Mesendoderm (in vitro differentiated cells): ENCODE results near the gene METTL4.
"Not testable (repeated sequence)": the region's sequence is repeated elsewhere in the genome, so short reads cannot be mapped to it uniquely, and the experiment has no call there.

Experiments
- DNase-seq: peaks from one replicate; pipeline ENCODE4 v3.0.0; 2013
- H2AK5ac ChIP-seq: 2 replicates; pipeline ENCODE4 v1.6.1; 2013; ENCODE audit warnings: low read length, inconsistent platforms
- H2BK120ac ChIP-seq: 2 replicates; pipeline ENCODE4 v1.6.1; 2013; ENCODE audit warnings: low read depth, mild to moderate bottlenecking, low read length, moderate library complexity, mixed read lengths
- H2BK15ac ChIP-seq: replicated peaks from 2 replicates; pipeline ENCODE4 v1.6.1; 2013; ENCODE audit warnings: low read depth, mild to moderate bottlenecking, moderate library complexity
- H2BK5ac ChIP-seq: 2 replicates; pipeline ENCODE4 v1.6.1; 2013; ENCODE audit warnings: low read length, inconsistent platforms
- H3K18ac ChIP-seq: 2 replicates; pipeline ENCODE4 v1.6.1; 2013; ENCODE audit warnings: mild to moderate bottlenecking, low read length, mixed read lengths
- H3K23ac ChIP-seq: one replicate; pipeline ENCODE4 v1.6.1; 2013; ENCODE audit warnings: low read length
- H3K27ac ChIP-seq: 2 replicates; pipeline ENCODE4 v1.5.1; 2013; ENCODE audit warnings: low read depth, mild to moderate bottlenecking, inconsistent platforms, low read length, moderate library complexity
- H3K27me3 ChIP-seq: 2 replicates; pipeline ENCODE4 v1.6.1; 2013; ENCODE audit warnings: low read length, control low read depth, mild to moderate bottlenecking, inconsistent platforms; ENCODE audit not compliant: insufficient read depth, poor library complexity
- H3K36me3 ChIP-seq: 2 replicates; pipeline ENCODE4 v1.6.1; 2013; ENCODE audit warnings: low read length, inconsistent platforms; ENCODE audit not compliant: control insufficient read depth, insufficient read depth
- H3K4ac ChIP-seq: one replicate; pipeline ENCODE4 v1.6.1; 2013; ENCODE audit warnings: low read depth, mild to moderate bottlenecking, low read length, moderate library complexity
- H3K4me1 ChIP-seq: 2 replicates; pipeline ENCODE4 v1.6.1; 2013; ENCODE audit warnings: low read depth, low read length, inconsistent platforms; ENCODE audit not compliant: control insufficient read depth
- H3K4me2 ChIP-seq: 2 replicates; pipeline ENCODE4 v1.6.1; 2013; ENCODE audit warnings: low read length
- H3K4me3 ChIP-seq: 2 replicates; pipeline ENCODE4 v1.5.1; 2013; ENCODE audit warnings: mild to moderate bottlenecking, low read length
- H3K56ac ChIP-seq: one replicate; pipeline ENCODE4 v1.6.1; 2013; ENCODE audit warnings: low read length
- H3K79me1 ChIP-seq: 2 replicates; pipeline ENCODE4 v1.6.1; 2013; ENCODE audit warnings: low read length, inconsistent platforms
- H3K79me2 ChIP-seq: 2 replicates; pipeline ENCODE4 v1.6.1; 2013; ENCODE audit warnings: mild to moderate bottlenecking, low read length; ENCODE audit not compliant: control insufficient read depth, insufficient read depth
- H3K9ac ChIP-seq: 2 replicates; pipeline ENCODE4 v1.6.1; 2013; ENCODE audit warnings: low read length, inconsistent platforms
- H4K5ac ChIP-seq: one replicate; pipeline ENCODE4 v1.6.1; 2013; ENCODE audit warnings: low read length
- H4K8ac ChIP-seq: one replicate; pipeline ENCODE4 v1.6.1; 2013; ENCODE audit warnings: low read depth, mild to moderate bottlenecking, control low read depth, low read length, moderate library complexity
- WGBS: extraction: QIAGEN DNeasy Blood & Tissue Kit; methylation state at CpG from one replicate; pipeline ENCODE4 v1.1.7; 2013; ENCODE audit warnings: low lambda C conversion rate, missing lambda C conversion rate; ENCODE audit not compliant: insufficient coverage; ENCODE audit errors: extremely low coverage; 5-methylcytosine and 5-hydroxymethylcytosine counted together

Gene METTL4

GRCh38 chr18:2545155-2545554 lies 26.1 kb downstream of the METTL4 start:
- H3K79me1 ChIP-seq, result no peaks in the 10 kb centered on the region
- no peak overlapping the region for H3K27ac ChIP-seq
- H3K27me3 ChIP-seq, result no peaks in the 10 kb centered on the region
- no peak overlapping the region for H3K56ac ChIP-seq
- H3K4me2 ChIP-seq, result no peak overlapping the region
- H4K8ac ChIP-seq, result no peak overlapping the region
- H3K36me3 ChIP-seq, result no peaks in the 10 kb centered on the region
- no peak overlapping the region for H3K4me3 ChIP-seq
- H3K4me1 ChIP-seq, result no peaks in the 10 kb centered on the region
- DNase-seq, result no peak
- no peaks in the 10 kb centered on the region for H3K79me2 ChIP-seq
- no peak overlapping the region for H3K18ac ChIP-seq
- H4K5ac ChIP-seq, result no peak overlapping the region
- no peak overlapping the region for H3K4ac ChIP-seq
- H3K23ac ChIP-seq, result no peak overlapping the region
- no peak overlapping the region for H3K9ac ChIP-seq
- no peak overlapping the region for H2BK120ac ChIP-seq
- no CpG with 5 or more reads among the region's 2 CpGs for WGBS
- H2BK5ac ChIP-seq, result no peak overlapping the region
- no peak overlapping the region for H2AK5ac ChIP-seq
- H2BK15ac ChIP-seq, result no peak overlapping the region

GRCh38 chr18:2541925-2542563 lies 29.3 kb downstream of the METTL4 start:
- not testable (repeated sequence) for H3K36me3 ChIP-seq, H3K27me3 ChIP-seq, H3K4ac ChIP-seq, H4K5ac ChIP-seq, H4K8ac ChIP-seq, H3K23ac ChIP-seq, H3K4me1 ChIP-seq, H2BK5ac ChIP-seq, H3K4me3 ChIP-seq, H3K27ac ChIP-seq, H3K9ac ChIP-seq, H2BK120ac ChIP-seq, H3K18ac ChIP-seq, H3K4me2 ChIP-seq, H3K56ac ChIP-seq, H3K79me1 ChIP-seq, H2BK15ac ChIP-seq, H2AK5ac ChIP-seq, H3K79me2 ChIP-seq
- peak; percentile 44 for DNase-seq
- WGBS, result no CpG with 5 or more reads among the region's 3 CpGs

GRCh38 chr18:2540575-2540974 lies 30.7 kb downstream of the METTL4 start:
- Histone ChIP-seq H2AK5ac (no peak overlapping the region), H3K18ac (no peak overlapping the region), H3K56ac (no peak overlapping the region), H3K79me1 (no peaks in the 10 kb centered on the region), H2BK15ac (no peak overlapping the region), H3K79me2 (no peaks in the 10 kb centered on the region), H3K4me2 (no peak overlapping the region), H4K8ac (no peak overlapping the region), H3K36me3 (no peaks in the 10 kb centered on the region), H3K23ac (no peak overlapping the region), H3K27ac (no peak overlapping the region), H3K9ac (no peak overlapping the region), H2BK5ac (no peak overlapping the region), H3K27me3 (no peaks in the 10 kb centered on the region), H3K4me1 (no peaks in the 10 kb centered on the region), H4K5ac (no peak overlapping the region), H2BK120ac (no peak overlapping the region), H3K4me3 (no peak overlapping the region), H3K4ac (no peak overlapping the region)
- no CpG with 5 or more reads among the region's 4 CpGs for WGBS
- DNase-seq, result no peak

GRCh38 chr18:2538844-2539243 lies 32.5 kb downstream of the METTL4 start:
- Histone ChIP-seq H4K8ac (no peak overlapping the region), H2BK5ac (no peak overlapping the region), H3K9ac (no peak overlapping the region), H3K4me2 (no peak overlapping the region), H3K27me3 (no peaks in the 10 kb centered on the region), H2AK5ac (no peak overlapping the region), H3K79me2 (no peaks in the 10 kb centered on the region), H3K18ac (no peak overlapping the region), H3K56ac (no peak overlapping the region), H2BK15ac (no peak overlapping the region), H2BK120ac (no peak overlapping the region), H3K36me3 (no peaks in the 10 kb centered on the region), H3K79me1 (no peaks in the 10 kb centered on the region), H3K23ac (no peak overlapping the region), H3K4me1 (no peaks in the 10 kb centered on the region), H3K4ac (no peak overlapping the region), H3K27ac (no peak overlapping the region), H3K4me3 (no peak overlapping the region), H4K5ac (no peak overlapping the region)
- no CpG with 5 or more reads among the region's 1 CpG for WGBS
- no peak for DNase-seq

GRCh38 chr18:2538236-2538635 lies 33.1 kb downstream of the METTL4 start:
- H3K4me1 ChIP-seq, result no peaks in the 10 kb centered on the region
- H3K4me3 ChIP-seq, result no peak overlapping the region
- no peak overlapping the region for H3K27ac ChIP-seq
- no peak overlapping the region for H3K4me2 ChIP-seq
- no peak overlapping the region for H2AK5ac ChIP-seq
- no peaks in the 10 kb centered on the region for H3K79me2 ChIP-seq
- H2BK120ac ChIP-seq, result no peak overlapping the region
- H3K27me3 ChIP-seq, result no peaks in the 10 kb centered on the region
- H4K5ac ChIP-seq, result no peak overlapping the region
- no peaks in the 10 kb centered on the region for H3K79me1 ChIP-seq
- no peak overlapping the region for H3K23ac ChIP-seq
- H3K18ac ChIP-seq, result no peak overlapping the region
- no peak for DNase-seq
- H3K9ac ChIP-seq, result no peak overlapping the region
- H3K56ac ChIP-seq, result no peak overlapping the region
- H2BK5ac ChIP-seq, result no peak overlapping the region
- no peaks in the 10 kb centered on the region for H3K36me3 ChIP-seq
- no CpG with 5 or more reads among the region's 1 CpG for WGBS
- H3K4ac ChIP-seq, result no peak overlapping the region
- H2BK15ac ChIP-seq, result no peak overlapping the region
- H4K8ac ChIP-seq, result no peak overlapping the region

- Histone ChIP-seq H2BK120ac (no peak overlapping the region), H2BK5ac (no peak overlapping the region), H3K56ac (no peak overlapping the region), H4K8ac (no peak overlapping the region), H3K23ac (no peak overlapping the region), H3K79me2 (no peaks in the 10 kb centered on the region), H3K36me3 (no peaks in the 10 kb centered on the region), H3K4ac (no peak overlapping the region), H2BK15ac (no peak overlapping the region), H3K9ac (no peak overlapping the region), H3K27me3 (no peaks in the 10 kb centered on the region), H4K5ac (no peak overlapping the region), H2AK5ac (no peak overlapping the region), H3K79me1 (no peaks in the 10 kb centered on the region), H3K4me3 (no peak overlapping the region), H3K18ac (no peak overlapping the region), H3K27ac (no peak overlapping the region), H3K4me2 (no peak overlapping the region), H3K4me1 (no peaks in the 10 kb centered on the region)
- no CpG with 5 or more reads among the region's 3 CpGs for WGBS
- no peak for DNase-seq
Observed at GRCh38 chr18:2537296-2537695, 34.0 kb downstream of the METTL4 start.
